ENCODE measurements around the gene DPH2.

Gene DPH2, protein sequence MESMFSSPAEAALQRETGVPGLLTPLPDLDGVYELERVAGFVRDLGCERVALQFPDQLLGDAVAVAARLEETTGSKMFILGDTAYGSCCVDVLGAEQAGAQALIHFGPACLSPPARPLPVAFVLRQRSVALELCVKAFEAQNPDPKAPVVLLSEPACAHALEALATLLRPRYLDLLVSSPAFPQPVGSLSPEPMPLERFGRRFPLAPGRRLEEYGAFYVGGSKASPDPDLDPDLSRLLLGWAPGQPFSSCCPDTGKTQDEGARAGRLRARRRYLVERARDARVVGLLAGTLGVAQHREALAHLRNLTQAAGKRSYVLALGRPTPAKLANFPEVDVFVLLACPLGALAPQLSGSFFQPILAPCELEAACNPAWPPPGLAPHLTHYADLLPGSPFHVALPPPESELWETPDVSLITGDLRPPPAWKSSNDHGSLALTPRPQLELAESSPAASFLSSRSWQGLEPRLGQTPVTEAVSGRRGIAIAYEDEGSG

DNA sequence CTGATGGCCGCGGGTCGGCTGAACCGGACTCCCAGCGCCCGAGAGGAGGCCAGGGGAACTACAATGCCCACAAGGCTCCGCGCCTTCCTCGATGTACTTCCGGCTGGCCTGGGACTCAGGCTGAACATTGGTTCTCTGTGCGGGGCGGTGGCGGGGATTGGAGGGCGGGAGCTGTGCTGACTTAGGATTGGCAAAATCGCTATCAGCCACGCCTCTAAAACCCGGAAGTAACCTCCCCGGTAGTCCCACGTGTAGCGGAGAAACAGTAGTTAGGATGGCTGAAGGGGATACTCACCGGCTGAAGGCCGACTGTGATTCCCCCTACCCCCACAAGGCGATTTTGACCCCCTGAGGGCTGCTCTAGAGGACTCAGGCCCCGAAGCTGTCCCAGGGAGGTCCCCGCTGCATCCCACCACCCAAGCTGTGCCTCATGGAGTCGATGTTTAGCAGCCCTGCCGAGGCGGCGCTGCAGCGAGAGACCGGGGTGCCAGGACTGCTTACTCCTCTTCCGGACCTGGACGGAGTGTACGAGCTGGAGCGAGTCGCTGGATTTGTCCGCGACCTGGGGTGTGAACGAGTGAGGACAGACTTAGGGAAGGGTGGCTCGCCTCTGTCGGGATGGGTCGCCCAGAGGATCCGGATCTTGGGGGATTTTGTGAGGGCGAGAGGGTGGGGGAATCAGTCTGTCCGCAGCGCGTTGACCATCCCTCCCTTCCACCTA lies at the start of gene DPH2:
DPH2 (plus strand) TSS at position 265 of the 721 bp plus-strand sequence; CDS start at position 431, 166 bp downstream.
- DNase-seq (ENCODE audit: low read depth) = peak; percentile 93

DNA sequence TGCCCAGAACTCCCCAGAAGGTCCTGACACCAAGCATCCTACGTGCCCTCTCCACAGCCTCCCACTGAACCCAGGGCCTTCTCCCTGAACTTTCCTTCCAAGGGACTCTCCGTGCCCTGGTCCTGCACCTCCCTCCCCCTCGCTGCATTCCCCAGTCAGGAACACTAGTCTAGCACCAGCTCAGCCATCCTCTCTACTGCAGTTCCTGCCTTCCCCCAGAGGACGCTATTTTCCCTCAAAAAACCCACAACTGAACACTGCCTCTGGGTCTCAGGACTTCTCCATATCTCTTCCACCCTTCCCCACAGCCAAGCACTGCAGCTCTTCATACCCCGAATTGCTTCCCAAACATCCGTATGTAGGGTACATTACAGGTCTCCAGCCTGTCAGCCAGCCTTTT lies 48.8 kb upstream of the DPH2 start:
- DNase-seq (ENCODE audit: low read depth) = no peak

DNA sequence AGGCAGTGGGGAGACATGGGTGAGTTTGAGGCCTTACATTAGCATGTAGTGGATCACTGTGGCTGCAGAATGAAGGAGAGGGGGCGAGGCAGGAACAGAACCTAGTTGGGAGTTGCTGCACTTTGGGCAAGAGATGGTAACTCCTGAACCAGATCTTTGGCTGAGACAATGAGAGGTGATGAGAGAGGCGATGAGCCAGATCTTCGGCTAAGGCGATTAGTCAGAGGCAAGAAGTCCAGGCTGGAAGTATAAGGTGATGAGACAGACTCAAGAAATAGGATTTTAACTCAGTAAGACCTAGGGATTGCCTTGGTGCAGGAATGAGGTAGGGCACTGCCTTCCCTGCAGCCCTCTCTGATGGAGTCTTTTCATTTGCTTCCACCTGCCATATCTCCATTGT lies 45.3 kb upstream of the DPH2 start:
- no peak for DNase-seq (ENCODE audit: low read depth)

DNA sequence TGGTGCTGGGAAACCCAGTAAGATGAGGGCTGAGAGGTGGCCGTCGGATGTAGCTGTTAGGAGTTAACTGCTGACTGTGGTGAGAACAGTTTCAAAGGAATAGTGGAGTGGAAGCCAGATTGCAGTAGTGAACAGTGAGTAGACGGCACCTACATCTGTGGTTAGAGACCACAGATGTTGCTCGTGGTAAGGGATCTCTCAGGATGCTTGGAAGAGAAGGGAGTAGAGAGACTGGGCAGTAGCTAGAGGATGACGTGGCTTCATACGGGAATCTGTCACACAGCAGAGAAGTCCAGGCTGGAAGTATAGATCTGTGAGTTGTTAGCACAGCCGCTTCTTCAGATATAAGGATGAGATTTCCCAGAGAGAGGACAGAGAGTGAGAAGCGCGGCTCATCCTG lies 44.0 kb upstream of the DPH2 start:
- no peak for DNase-seq (ENCODE audit: low read depth)

DNA sequence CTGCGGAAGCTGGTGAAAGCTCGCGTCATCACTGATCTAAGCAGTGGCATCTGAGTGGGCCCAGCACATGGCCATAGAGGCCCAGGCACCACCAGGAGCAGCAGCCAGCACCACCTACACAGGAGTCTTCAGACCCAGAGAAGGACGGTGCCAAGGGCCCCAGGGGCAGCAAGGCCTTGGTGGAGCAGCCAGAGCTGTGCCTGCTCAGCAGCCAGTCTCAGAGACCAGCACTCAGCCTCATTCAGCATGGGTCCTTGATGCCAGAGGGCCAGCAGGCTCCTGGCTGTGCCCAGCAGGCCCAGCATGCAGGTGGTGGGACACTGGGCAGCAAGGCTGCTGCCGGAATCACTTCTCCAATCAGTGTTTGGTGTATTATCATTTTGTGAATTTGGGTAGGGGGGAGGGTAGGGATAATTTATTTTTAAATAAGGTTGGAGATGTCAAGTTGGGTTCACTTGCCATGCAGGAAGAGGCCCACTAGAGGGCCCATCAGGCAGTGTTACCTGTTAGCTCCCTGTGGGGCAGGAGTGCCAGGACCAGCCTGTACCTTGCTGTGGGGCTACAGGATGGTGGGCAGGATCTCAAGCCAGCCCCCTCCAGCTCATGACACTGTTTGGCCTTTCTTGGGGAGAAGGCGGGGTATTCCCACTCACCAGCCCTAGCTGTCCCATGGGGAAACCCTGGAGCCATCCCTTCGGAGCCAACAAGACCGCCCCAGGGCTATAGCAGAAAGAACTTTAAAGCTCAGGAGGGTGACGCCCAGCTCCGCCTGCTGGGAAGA lies 39.5 kb upstream of the DPH2 start:
- DNase-seq (ENCODE audit: low read depth) = no peak

DNA sequence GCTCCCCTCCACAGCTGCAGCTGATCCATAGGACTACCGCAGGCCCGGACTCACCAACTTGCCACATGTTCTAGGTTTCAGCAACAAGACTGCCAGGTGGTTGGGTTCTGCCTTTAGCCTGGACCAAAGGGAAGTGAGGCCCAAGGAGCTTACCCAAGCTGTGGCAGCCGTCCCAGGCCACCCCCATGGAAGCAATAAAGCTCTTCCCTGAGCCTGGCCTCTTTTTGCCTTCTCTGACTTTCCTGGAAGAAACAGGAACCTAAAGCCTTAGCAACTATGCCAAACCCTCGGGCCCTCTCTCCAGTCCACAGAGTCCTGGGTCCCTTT lies 38.9 kb upstream of the DPH2 start:
- DNase-seq (ENCODE audit: low read depth) = no peak

DNA sequence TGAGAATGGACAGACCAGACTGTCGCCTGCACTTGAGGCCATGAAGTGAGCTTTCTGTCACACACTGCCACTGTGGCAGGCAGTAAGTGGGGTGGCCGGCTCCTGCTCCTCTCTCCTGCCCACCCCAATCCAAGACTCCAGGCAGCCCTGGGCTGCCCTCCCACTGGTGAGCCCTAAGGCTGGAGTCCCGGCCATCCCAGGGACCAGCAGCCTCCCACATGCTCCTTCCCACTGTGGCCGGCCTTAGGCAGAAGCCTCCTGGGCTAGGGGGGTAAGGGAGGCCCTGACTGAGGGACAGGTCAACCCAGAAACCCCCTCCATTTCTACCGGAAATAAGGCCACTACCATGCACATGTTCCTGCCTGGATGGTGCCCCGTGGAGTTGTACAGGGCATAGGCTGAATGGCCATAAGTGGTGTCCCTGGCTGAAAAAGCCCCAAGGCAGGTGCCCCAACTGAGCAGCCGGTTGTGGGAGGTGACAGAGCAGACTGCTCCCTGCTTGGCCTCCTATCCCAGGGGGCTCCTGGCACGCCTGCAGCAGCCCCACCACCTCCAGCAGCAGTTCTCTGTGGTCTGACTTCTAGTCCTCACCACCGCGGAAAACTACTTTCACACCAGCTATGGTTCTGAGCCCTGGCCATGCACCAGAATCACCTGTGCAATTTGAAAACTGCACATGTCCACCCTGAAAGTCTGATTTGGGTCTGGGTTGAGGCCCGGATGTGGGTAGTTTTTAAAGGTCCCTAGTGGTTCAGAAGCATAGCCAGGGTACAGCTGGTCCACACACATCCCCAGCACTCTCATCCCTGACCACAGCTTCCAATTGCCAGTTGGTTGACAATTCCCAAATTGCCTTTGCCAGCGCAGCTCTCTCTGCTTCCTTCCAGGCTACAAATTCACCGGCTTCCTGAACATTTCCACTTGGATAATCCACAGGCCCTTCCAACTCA lies 37.8 kb upstream of the DPH2 start:
- no peak for DNase-seq (ENCODE audit: low read depth)

DNA sequence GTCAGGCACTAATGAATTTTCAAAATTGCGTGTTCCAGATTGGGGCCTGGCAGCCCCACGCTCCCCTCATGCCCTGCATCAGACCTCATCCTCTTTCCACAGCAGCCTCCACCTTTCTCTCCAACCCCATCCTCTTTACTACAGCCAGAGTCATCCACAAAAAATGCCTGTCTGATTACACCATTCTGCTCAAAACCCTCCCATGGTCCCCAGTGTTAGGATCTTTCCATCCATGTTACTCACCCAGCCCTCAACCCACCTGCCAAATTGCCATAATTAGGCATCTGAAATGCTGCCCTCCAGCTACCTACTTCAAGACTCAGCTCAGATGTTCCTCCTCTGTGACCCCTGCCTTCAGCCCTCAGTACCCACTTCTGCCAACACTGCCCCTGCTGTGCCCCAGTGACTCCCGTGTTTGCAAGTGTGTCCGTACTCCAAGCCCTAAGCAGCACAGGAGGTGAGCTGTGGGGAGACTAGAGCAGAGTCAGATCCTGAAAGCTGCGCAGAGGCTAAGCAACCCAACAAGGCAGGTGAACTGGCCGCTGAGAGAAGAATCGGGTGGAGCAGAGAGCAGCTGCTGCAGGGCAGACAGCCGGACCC lies 36.9 kb upstream of the DPH2 start:
- no peak for DNase-seq (ENCODE audit: low read depth)

DNA sequence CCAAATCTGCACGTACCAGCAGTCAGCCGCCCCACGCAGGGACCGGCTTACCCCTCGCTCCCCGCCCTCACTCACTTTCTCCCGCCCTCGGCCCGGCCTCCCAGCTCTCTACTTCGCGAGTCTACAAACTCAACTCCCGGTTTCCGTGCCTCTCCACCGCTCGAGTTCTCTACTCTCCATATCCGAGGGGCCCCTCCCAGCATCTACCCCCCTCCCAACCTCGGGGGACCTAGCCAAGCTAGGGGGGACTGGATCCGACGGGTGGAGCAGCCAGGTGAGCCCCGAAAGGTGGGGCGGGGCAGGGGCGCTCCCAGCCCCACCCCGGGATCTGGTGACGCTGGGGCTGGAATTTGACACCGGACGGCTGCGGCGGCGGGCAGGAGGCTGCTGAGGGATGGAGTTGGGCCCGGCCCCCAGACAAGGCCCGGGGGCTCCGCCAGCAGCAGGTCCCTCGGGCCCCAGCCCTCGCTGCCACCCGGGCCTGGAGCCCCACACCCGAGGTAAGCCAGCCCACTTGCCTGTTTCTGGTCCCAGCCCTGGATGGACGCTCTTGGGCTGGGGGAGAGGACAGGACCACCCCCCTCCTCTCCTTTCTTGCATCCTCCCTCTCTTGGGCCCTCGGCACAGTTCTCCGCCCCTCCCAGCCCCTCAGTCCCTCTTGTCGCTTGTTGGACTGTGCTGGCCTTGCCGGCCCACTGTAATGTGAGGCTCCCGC lies 36.3 kb upstream of the DPH2 start, which contains the start of gene ARTN:
ARTN (plus strand) TSS at position 416 of the 715 bp plus-strand sequence. CDS start 1,856 bp downstream, outside the sequence.
- DNase-seq (ENCODE audit: low read depth) = no peak

DNA sequence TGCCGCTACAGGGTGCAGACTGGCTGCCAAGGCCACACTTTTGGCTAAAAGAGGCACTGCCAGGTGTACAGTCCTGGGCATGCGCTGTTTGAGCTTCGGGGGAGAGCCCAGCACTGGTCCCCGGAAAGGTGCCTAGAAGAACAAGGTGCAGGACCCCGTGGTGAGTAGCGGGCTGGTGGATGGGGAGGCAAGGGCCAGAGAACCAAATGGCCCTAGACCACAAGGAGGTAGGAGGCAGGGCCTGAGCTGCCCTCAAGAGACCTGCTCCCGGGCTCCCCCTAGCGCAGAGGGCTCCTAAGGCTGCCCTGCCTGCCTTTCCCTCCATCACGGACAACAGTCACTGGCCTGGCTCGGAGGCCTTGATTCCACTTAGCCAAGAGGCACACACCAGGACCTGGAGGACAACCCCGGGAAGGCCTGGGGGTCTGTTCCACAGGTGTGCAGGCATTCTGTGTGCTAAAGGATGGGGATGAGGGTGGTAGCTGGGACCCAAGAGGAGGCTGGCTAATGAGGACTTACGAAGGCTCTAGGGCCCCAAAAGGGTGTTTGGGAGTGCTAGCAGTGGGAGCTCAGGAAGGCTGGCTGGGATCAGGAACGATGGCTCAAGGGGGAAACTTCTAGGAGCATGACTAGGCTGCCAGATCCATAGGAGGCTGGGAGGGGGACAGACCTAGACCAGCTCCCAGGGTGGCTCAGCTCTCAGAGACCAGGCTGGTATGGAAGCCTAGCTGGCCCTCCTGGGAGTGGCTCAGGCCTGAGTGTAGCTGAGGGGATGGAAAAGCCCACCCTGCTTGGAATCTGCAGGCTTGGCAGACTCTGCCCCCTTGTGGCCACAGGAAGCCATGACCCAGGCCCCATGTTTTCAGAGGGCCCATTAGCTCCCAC lies 35.5 kb upstream of the DPH2 start:
- peak; percentile 17 for DNase-seq (ENCODE audit: low read depth)

DNA sequence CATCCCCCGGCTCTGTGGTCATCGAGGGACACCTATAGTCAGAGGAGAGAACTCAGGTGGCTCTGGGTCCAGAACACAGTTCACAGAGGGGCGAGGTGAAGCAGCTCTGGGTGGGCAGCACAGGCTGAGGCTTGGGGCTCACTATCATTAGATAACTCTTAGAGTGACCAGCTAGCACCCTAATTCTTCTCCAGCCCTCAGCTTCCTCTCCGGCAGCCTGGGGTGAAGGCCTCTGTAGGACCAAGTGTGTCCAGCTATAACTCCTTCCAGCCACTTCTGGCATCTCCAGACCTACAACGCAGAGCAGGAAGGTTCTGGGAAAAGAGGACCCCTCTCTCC lies 34.9 kb upstream of the DPH2 start:
- DNase-seq (ENCODE audit: low read depth) = no peak

DNA sequence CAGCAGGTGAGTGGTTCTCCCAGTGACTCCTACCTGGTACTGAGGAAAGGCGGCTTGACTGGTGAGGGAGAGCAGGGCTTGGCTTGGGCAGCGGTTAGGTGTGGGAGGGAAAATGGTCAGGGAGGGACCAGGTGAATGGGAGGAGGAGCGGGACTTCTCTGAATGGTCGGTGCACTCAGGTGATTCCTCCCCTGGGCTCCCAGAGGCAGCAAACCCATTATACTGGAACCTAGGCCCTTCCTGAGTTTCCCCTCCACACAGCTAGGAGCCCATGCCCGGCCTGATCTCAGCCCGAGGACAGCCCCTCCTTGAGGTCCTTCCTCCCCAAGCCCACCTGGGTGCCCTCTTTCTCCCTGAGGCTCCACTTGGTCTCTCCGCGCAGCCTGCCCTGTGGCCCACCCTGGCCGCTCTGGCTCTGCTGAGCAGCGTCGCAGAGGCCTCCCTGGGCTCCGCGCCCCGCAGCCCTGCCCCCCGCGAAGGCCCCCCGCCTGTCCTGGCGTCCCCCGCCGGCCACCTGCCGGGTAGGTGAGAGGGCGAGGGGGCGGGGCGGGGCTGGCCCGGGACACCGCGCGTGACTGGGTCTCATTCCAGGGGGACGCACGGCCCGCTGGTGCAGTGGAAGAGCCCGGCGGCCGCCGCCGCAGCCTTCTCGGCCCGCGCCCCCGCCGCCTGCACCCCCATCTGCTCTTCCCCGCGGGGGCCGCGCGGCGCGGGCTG lies 33.9 kb upstream of the DPH2 start:
- no peak for DNase-seq (ENCODE audit: low read depth)

DNA sequence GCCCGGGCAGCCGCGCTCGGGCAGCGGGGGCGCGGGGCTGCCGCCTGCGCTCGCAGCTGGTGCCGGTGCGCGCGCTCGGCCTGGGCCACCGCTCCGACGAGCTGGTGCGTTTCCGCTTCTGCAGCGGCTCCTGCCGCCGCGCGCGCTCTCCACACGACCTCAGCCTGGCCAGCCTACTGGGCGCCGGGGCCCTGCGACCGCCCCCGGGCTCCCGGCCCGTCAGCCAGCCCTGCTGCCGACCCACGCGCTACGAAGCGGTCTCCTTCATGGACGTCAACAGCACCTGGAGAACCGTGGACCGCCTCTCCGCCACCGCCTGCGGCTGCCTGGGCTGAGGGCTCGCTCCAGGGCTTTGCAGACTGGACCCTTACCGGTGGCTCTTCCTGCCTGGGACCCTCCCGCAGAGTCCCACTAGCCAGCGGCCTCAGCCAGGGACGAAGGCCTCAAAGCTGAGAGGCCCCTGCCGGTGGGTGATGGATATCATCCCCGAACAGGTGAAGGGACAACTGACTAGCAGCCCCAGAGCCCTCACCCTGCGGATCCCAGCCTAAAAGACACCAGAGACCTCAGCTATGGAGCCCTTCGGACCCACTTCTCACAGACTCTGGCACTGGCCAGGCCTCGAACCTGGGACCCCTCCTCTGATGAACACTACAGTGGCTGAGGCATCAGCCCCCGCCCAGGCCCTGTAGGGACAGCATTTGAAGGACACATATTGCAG lies 33.2 kb upstream of the DPH2 start:
- DNase-seq (ENCODE audit: low read depth) = no peak

DNA sequence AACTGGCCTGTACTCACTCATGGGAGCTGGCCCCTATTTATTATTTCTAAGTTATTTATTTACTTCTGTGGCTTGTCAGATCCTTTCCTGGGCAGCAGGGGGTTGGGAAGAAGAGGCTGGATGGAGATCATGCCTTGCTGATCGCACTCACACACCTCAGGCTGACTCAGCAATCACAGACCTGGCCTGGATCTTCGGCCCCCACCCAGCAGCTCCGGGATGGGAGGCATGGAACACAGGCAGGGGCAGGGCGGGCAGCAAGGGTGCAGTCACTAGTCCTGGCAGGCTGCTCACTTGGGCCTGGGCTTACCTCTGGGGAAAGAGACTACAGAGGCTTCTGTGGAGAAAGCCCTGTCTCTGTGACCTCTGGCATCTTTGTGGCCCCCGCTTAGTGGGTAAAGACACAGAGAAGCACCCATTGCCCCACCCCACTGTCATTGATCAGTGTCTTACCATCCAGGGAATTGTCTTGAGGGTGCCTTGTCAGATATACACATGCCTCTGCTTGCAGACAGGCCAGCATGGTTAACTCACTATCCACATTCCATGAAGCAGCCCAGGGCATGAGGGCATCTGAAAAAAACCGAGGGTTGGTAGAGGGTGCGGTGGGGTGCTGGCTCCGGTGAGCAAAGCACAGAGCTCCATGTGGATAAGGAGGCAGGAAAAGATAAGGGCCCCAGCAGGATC lies 32.5 kb upstream of the DPH2 start:
- DNase-seq (ENCODE audit: low read depth) = no peak

DNA sequence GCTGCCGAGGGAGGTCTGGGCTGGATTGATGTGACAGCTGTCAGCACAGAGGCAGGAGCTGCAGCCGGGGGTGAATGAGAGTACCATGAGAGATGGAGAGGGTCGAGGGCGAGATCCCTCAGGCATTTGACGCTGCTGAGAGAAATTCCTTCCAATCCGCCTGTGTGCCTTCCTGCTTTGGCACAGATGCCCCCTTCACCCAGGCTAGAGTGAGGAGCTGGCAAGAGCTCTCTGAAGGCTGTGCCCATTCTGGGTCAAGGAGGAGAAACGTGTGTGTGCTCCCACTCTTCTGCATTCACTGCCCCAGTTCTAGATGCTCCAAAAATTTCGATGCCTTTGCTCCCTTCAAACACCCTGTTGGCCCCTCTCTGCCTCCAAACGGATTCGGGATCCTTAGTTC lies 31.4 kb upstream of the DPH2 start:
- no peak for DNase-seq (ENCODE audit: low read depth)

DNA sequence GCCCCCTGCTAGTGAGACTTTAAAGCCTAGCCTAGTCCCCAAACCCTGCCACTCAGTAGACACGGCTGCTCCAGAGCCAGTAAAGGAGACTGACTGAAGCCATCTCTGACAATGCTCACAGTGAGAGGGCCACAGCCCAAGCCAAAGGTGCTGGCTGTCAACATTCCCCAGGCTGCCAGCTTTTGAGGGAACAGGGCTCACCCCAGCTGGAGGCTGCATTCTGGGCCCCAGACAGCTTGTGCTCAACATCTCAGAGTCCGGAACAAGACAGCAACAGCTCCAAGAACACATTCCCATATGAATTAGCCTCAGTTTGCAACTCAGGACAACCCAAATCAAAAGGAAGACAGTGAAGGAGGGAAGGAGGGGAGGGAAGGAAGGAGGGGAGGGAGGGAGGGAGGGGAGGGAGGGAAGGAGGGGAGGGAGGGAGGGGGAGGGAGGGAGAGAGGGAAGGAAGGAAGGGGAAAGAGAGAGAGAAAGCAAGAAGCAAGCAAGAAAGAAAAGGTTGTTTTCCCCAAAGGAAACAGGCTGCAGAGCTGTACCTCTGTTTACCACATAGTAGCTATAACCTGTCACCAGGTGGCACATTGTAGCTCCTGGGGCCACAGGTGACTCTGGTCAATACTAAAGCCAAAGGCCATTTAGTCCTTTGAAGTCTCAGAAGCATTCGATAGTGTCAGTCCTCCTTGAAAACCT lies 30.8 kb upstream of the DPH2 start:
- DNase-seq (ENCODE audit: low read depth) = no peak

DNA sequence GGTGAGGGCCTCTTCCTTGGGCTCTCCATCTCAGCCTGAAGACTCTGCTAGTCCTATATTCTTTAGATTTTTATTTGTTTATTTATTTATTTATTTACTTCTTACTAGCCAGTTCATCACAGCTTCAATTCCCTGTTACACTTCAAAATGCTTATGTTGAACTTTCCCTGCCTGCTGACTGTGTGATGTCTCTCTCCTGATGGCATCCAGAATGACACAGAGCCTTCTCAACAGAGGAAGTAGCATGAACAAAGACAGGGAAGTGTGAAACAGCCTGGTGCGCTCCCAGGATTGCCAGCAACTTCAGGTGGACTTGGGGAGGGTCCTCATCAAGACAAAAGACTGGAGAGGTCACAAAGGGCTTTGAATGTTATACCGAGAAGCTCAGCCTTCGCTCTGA lies 27.4 kb upstream of the DPH2 start:
- DNase-seq (ENCODE audit: low read depth) = no peak
